Left colon (tissue), 2 donors: ENCODE data around the gene PRKCE. TPM values are rescaled to one million over a fixed set of nuclear protein-coding genes. Genes with fewer than 3 reads are reported as not detected.
A peak's percentile ranks its signal among the peaks of the same experiment; 100 is the strongest.
"Not testable (repeated sequence)": the region's sequence is repeated elsewhere in the genome, so short reads cannot be mapped to it uniquely, and the experiment has no call there.

Experiments used
- ATAC-seq: fragments of 200-7000 bp; cut with Tn5 transposase; one replicate; pipeline ENCODE4 v1.9.1; 2020; ENCODE audit warnings: mild to moderate bottlenecking, moderate library complexity
- DNase-seq, 2 donors: peaks; one replicate each; pipeline ENCODE4 v3.0.0-alpha.2; 2020
- intact Hi-C, 2 donors: fragments of 100-400 bp; cut with DNase I in 1 of 2; cut with micrococcal nuclease in 1 of 2; formaldehyde crosslinking; loops; one replicate each; pipeline versions ENCODE4 v1.11.2 to v1.14.0; 2022; cut with DNase I, micrococcal nuclease
- total RNA-seq, 2 donors: library from RNA; stranded (reverse); fragmentation: NEBNext Ultra II Directional; extraction: Animal tissue kit (Norgen Biotek cat#: 25700); gene quantifications; one replicate each; pipeline ENCODE4 v1.2.1, GENCODE V29; 2021
- donor health status: DM: no; HTN: no; CAD: no.
- donor health status: DM: yes; HTN: yes; CAD: no.

Gene PRKCE
- total RNA-seq, 2 donors from 2014 or later = 22.2 to 29.2 TPM

DNA sequence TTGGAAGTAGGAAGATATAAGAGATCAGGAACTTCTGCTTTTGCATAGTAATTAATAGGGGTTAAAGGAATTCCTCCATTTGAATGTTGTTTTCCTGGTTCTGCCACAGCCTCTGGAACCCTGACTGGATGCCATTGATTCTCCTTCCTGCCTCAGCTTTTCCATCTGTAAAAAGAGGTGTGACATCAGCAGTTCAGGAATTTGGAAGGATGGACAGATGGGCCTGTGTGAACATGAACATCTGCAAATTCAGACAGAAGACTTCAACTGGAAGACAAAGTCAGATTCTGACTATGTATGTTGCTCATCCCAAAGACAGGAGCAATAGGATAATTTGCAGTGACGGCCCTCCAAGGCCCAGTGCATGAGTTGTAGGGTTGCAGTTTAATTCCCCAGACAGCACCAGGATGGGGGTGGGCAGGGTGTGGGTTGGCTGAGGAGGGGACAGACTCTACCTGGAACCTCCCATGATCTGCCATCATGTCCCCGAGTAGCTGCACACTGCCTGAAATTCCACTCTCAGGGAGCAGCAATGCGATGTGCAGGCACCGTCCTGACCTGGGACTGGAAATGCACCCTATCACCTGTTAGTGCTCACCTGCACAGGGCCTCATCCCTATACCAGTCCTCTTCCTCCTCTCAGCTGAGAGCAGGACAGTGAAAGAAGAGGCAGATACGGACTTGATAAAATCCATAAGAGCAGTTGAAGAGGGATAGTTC, 546.8 kb downstream of the PRKCE start:
- DNase-seq (no peak), ATAC-seq (no peak)
- intact Hi-C loops = no loop called here

DNA sequence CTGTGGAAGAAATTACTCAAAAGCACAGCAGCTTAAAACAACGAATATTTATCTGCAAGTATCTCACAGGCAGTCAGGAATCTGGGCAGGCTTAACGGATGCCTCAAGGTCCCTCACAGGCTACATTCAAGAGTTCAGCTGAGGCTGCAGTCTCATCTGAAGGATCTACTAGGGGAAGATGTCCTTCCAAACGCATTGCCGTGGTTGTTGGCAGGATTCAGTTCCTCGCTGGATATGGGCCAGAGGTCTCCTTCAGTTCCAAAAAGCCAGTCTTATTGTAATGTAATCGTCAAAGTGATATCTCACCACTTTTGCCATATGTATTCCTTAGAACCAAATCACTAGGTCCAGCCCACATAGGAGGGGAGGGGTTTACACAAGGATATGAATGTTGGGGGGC, 547.5 kb downstream of the PRKCE start:
- DNase-seq (no peak), ATAC-seq (no peak)
- intact Hi-C loops = no loop called here

DNA sequence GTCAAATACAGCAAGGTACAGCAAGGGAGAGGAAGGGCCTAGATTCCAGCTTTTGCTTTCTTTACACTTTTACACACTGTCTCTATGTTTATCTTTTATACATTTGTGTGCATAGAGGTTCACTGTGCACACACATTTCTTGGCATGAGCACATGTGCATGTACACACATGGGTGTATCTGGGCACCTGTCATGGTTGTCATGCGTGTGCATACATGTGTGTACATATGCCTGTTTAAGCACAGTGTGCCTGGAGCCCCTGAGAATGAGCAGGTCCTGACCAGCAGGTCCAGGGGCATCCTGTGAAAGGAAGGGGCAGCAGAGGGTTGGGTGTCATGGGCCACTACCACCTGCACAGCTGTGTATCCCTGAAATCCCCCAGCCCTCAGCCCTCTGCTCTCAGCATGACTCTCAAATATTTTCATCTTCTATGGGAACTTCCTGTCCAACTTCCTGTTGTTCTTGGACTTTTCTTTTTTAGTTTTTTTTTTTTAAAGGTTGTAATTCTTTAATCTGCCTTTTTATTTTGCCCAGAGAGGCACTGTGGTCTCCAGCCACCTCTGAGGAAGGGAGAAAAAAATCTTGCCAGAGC, 548.7 kb downstream of the PRKCE start:
- DNase-seq (no peak), ATAC-seq (no peak)
- intact Hi-C loops = no loop called here

DNA sequence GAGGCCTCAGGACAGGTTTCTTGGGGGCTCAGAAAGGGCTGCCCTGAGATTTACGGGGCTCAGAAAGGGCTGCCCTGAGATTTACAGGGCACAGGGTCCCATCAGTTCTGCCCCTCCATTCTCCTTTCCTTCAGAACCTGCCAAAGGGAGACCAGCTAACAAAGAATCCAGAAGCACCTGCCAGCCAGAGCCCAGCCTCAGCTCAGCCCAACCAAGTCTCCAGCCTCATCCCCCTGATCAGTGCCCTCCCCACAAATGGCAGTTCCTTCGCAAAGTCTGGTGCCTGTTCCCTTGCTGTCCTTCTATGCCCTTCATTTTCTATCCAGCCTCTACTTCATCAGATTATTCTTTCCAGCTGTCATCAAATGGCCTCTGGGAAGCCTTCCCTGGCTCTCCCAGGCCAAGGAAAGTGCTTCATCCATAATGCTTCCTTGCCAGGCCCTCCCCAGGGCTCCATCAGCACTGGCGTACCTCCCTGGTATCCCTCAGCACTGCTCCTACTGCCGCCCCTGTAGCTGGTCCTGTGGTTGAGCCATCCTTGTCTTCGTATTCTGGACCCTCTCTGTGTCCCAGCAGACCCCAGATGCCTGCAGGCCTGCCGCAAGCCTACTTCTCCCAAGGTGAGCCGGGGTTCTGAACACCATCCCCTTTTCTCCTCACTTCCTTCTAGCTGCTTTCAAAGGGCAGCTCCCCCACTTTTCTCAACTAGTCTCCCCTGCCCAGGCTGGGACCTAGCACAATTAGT, 549.6 kb downstream of the PRKCE start:
- DNase-seq (no peak), ATAC-seq (no peak)
- intact Hi-C loops = no loop called here

DNA sequence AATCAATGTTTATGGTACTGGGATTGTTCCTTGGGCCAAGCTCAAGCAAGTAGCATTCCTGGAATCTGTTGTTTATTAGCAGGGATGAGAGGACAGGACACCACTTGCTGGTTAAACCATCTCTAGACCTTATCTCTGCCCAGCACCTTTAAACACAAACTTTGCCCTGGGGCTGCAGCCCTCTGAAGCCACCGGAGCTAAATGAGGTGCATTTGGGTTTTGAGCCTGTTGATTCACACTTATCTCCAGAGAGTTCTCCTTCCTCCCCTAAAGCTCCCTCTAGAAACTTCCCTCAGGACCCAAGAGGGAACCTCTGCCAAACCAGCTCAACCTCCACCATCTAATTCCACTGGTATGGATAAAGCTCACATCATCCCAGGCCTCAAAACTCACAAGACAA, 551.0 kb downstream of the PRKCE start:
- ATAC-seq (no peak), DNase-seq (no peak)
- intact Hi-C loops = no loop called here

DNA sequence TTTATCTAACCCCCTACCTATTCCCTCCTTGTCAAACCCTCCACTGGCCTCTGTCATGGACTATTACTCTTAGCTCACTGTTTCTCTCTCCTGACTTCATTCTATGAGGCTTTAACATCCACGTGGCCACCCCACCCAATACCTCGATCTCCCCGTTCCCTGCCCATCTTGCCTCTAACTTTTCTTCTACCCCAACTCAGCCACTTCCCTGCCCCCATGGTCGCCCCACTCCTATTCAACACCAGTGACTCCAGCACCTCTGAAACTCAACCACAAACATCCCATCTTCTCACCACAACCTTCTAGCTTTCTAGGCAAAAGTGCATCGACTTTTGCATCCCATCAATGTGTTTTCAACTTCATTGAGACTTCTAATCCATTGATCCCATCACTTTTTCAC, 551.5 kb downstream of the PRKCE start:
- ATAC-seq (no peak), DNase-seq (no peak)
- intact Hi-C loops = no loop called here

DNA sequence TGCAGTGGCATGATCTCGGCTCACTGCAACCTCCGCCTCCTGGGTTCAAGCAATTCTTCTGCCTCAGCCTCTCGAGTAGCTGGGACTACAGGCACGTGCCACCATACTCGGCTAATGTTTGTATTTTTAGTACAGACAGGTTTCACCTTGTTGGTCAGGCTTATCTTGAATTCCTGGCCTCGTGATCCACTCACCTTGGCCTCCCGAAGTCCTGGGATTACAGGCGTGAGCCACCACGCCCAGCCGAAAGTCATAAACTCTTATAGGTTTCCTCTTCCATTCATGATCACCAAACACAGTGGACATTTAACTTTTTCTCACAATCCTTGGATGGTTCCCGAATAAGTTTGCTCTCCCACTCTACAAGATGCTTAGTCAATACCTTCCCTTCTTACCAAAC, 552.2 kb downstream of the PRKCE start:
- DNase-seq (peak; percentile 42 to 51), ATAC-seq (peak; percentile 93)
- intact Hi-C loops = not testable (repeated sequence)

DNA sequence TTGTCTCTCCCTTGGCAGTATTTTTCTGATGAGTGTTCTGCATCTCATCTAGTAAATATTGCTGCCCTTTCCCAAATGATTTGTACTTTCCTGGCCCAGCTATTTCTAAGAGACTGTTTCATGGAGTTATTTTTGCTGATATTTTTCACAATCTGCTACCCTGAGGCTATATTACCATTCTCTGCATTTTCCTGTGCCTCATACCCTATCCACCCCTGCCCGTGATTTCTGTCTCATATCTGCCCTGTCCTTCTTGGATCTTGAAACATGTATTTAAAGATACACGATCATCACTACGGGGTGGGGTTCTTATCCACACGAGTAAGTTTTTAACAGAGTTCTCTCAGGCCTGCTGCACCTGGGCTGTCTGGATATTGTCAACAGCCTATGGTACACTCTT, 556.1 kb downstream of the PRKCE start:
- intact Hi-C loops = no loop called here
- ATAC-seq (no peak), DNase-seq (no peak)

DNA sequence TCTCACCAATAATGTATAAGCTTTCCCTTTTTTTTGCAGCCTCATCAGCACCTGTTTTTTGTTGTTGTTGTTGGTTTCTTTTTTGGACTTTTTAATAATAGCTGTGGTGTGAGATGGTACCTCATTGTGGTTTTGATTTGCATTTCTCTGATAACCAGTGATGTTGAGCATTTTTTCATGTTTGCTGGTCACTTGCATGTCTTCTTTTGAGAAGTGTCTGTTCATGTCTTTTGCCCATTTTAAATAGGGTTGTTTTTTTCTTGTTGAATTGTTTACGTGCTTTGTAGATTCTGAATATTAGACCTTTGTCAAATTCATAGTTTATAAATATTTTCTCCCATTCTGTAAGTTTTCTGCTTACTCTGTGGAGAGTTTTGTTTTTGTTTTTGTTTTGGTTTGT, 557.3 kb downstream of the PRKCE start:
- intact Hi-C loops = no loop called here
- ATAC-seq = no peak
- DNase-seq = no peak

DNA sequence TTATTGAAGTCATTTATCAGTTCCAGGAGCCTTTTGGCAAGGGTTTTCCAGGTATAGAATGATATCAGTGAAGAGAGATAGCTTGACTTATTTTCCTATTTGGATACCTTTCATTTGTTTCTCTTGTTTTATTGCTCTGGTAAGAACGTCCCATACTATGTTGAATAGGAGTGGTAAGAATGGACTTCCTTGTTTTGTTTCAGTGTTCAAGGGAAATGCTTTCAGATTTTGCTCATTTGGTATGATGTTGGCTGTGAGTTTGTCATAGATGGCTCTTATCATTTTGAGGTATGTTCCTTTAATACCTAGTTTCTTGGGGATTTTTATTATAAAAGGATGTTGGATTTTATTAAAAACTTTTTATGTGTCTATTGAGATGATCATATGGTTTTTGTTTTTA, 558.6 kb downstream of the PRKCE start:
- DNase-seq = no peak
- ATAC-seq = peak; percentile 60
- intact Hi-C loops = no loop called here

DNA sequence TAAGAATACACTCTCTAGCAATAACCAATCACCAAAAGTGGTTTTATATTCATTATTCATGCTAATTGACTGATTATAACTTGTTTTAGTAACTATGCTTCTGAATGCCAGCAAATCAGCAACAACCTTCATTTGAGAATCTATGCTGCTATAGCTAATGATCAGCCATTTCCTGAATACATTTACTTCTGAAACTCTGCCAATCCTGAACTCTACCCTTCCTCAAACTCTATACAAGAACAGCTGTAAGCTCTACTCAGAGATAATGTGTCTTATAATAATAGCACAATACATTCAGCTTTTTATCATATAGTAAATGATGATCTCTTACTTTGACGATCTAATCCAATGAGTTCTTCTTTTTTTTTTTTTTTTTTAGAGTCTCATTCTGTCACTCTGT, 560.0 kb downstream of the PRKCE start:
- intact Hi-C loops = no loop called here
- no peak for DNase-seq
- ATAC-seq = no peak

DNA sequence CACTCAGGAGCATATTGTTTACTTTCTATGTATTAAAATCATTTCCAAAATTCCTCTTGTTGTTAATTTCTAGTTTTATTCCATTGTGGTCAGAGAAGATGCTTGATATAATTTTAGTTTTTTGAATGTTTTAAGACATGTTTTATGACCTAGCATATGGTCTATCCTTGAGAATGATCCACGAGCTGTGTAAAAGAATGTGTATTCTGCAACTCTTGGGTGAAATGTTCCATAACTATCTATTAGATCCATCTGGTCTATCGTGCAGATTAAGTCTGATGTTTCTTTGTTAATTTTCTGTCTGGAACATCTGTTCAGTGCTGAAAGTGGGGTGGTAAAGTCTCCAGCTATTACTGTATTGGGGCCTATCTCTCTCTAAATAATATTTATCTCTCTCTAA, 562.4 kb downstream of the PRKCE start:
- intact Hi-C loops = no loop called here
- ATAC-seq (no peak), DNase-seq (no peak)

DNA sequence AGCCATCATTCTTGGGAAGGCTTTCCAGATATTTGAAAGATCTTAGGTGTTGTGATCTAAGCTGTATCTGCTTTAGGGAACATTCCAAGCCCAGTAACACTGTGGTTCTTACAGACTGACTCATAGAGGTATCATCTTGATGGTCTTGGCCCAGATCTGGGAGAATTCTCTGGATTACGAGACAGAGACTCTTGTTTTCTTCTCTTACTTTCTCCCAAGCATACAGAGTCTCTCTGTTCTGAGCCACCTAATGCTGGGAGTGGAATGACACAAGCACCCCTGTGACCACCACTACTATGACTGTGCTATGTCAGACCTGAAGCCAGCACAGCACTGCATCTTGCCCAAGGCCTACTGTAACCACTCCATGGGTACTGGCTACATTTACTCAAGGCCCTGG, 564.7 kb downstream of the PRKCE start:
- DNase-seq = no peak
- ATAC-seq = no peak
- intact Hi-C loops = no loop called here

DNA sequence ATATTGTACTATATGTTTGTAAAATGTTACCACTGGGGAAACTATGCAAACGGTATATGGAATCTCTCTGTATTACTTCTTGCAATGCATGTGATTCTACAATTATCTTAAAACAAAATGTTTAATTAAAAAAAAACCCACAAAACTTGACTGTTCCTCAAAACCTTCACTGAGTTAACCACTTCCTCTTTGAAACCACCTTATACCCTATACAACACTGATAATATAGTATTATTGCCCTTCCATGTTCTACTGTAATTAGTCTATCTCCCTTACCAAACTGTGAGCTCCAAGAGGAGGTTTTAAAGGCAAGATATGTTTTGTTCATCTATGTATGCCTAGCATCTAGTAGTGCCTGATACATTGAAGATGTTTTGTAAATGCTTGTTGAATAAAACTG, 572.0 kb downstream of the PRKCE start:
- ATAC-seq, intact Hi-C loops, DNase-seq: not testable (repeated sequence)

DNA sequence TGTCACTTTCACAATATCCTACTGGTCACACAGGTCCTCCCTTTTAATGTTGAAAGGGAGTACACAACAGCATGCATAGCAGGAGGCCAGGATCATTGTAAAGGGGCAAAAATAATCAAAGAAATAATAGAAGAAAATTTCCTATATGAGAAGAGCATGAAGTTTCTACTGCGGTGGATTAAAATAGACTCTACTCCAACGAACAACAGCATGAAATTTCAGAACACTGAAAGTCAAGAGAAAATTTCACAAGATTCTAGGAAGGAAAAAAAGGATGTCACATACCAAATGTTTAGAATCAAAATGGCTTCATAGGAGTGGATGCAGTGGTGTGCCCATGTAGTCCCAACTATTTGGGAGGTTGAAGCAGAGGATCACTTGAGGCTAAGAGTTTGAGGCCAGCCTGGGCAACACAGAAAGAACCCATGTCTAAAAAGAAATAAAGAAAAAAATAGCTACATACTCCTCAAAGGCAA, 573.7 kb downstream of the PRKCE start:
- no peak for DNase-seq
- intact Hi-C loops = no loop called here
- ATAC-seq = peak; percentile 76

DNA sequence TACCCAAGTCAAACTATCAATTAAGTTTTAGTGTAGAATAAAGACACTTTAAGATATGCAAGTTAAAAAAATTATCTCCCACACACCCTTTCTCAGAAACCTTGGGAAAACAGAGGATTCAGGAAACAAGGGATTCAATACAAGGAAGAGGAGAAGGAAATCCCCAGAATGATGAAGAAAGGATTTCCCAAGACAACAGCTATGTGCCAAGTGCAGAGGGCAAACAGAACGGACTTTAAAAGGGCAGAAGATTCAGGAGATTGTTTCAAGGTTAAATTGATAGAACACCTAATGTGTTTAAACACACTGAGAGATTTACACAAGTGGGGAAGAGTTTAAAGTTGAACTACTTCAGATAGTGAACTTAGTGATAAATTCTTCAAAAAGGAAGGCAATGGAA, 574.3 kb downstream of the PRKCE start:
- intact Hi-C loops = no loop called here
- no peak for DNase-seq

DNA sequence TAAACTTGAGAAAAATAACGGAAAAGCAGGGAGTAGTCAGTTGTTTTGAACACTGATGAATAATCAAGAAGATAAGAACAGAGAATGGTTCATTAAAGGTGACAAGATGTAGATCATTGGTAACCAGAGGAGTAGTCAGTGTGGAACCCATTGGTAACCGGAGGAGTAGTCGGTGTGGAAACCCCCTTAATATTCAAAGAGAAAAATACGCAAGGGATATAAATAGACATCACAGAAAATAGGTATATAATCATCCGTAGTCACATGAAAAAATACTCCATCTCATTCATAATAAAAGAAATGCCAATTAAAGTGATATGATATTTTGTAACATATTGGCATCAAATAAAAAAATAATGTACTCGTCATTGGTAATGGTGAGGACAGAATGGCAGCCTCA, 575.1 kb downstream of the PRKCE start:
- DNase-seq = no peak
- no peak for ATAC-seq
- intact Hi-C loops = no loop called here

More for the DNA sequence above, 574.3 kb downstream of the PRKCE start:
- peak; percentile 29 for ATAC-seq

DNA sequence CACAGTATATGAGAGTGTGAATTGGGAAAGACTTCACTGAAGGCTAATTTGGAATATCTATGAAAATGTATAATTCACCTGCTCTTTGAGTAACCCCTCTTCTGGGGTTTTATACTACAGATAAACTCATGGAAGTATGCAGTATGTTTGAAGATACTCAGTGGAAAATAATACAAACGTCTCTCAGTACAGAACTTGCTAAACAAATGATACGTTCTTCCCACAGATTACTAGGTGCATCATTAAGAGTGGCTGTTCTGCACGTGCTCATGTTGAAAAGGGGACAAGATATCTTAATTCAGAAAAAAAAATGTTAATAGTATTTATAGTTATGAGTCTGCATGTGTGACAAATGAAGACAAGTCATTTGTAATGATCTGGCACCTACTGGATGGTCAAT, 575.5 kb downstream of the PRKCE start:
- DNase-seq (no peak), ATAC-seq (no peak)
- intact Hi-C loops = no loop called here

DNA sequence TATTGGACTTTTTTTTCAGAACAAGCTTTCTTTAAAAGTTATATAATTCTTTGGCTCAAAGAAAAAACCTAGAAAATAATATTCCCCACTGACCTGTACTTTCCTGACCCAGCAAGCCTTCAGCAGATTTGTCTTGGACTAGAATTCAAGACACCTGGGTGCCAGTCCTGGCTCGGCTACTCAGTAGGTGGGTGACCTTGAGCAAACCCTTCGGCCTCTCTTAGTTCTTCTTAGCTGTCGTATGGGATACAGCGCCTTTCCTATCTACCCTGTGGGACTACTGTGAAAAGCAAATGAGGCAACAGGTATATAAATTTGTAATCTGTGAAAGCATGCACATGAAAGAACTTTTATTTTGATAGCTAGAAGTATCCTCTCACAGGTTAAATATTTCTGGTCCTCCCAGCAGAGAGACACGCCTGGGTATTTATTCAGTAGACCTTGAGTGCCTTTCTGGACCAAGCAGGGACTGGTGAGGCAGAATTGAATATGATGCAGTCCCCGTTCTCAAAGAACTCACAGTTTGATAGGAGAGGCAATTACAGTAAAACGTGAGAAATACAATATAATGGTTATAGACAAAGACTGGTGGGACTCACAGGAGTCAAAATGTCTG, 576.3 kb downstream of the PRKCE start:
- ATAC-seq (no peak), DNase-seq (no peak)
- intact Hi-C loops = no loop called here
